GM18505 (cell line): Measurements from ENCODE around the gene B3GALT4.

Source experiments
- ATAC-seq: cut with Tn5 transposase; IDR thresholded peaks from one replicate; pipeline ENCODE4 v1.9.1; 2021; ENCODE audit not compliant: unreplicated experiment
- POLR2A ChIP-seq: IDR thresholded peaks from 4 replicates; pipeline ENCODE4 v1.6.1; 2011; ENCODE audit warnings: borderline replicate concordance; ENCODE audit not compliant: insufficient read depth, insufficient read length; ENCODE audit errors: extremely low read depth

Gene B3GALT4

GRCh38 chr6:33276864-33277662, at the start of gene B3GALT4:
B3GALT4 (plus strand) TSS chr6:33277123; CDS start chr6:33277420, 297 bp downstream.
- peak; percentile 87 for TF ChIP-seq POLR2A
- peak; percentile 55 for ATAC-seq

DNA sequence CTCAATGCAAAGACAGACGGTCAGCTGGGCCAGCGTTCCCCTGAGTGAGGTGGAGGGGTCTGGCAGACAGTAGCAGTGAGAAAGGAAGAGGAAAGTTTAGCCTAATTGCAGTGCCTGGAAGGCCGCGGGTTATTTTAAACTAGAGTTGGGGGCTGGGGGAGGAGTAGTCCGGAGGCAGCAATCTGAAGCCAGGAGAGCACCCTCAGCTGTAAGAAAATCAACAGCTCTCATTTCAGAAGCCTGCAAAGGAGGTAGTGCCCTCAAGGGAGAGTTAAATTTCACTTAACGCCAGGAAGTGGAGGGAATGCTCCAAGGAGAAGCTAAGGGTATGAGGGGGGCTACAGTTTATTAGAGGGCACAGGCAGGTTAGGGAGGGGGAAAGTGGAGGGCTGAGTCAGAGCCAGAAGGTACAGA, 41.7 kb upstream of the B3GALT4 start:
- ATAC-seq, result no peak
- TF ChIP-seq POLR2A, result no peak

GRCh38 chr6:33236328-33236727, 40.6 kb upstream of the B3GALT4 start:
- TF ChIP-seq POLR2A, result no peak
- ATAC-seq, result no peak

GRCh38 chr6:33236852-33237251, 40.1 kb upstream of the B3GALT4 start:
- no peak for ATAC-seq
- TF ChIP-seq POLR2A, result no peak

DNA sequence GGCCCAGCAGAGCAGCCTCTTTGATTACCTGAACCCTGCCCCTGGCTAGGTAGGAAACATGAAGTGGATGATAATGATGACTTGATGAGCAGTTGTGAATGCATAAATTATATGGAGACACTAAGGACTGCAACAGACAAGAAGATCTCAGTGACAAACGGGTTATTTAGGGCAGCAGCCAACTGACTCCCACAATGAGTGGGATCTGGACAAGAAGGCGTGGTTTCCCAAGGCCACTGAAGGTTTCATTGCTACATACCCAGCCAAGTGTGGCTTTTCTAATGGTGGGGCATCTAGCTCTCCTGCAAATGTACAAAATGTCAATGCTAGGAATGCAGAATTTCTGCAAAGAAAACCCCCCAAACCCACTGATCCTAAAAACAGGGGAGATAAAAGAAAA, 39.2 kb upstream of the B3GALT4 start:
- no peak for TF ChIP-seq POLR2A
- no peak for ATAC-seq

DNA sequence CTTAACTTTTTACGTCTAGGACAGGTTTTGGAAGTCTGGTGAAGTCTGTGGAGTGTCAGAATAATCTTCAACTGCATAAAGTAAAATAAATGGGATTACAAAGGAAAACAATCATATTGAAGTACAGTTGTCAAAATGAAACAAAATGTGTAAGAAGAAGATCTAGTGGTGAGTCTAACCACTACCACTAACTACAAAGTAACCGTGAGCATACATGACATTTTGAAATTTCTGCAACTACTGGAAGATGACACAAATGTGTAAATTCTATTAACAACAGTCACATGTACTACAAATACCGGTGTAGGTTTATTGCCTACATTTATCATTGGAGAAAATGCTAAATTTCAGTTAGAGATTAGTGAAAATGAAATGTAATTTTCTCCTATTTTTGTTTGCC, 35.0 kb upstream of the B3GALT4 start:
- no peak for ATAC-seq
- TF ChIP-seq POLR2A, result no peak

- no peak for TF ChIP-seq POLR2A
- no peak for ATAC-seq
Measured at GRCh38 chr6:33243476-33243875, 33.4 kb upstream of the B3GALT4 start.

GRCh38 chr6:33247977-33248642, 28.8 kb upstream of the B3GALT4 start:
- ATAC-seq, result peak; percentile 50
- no peak for TF ChIP-seq POLR2A

DNA sequence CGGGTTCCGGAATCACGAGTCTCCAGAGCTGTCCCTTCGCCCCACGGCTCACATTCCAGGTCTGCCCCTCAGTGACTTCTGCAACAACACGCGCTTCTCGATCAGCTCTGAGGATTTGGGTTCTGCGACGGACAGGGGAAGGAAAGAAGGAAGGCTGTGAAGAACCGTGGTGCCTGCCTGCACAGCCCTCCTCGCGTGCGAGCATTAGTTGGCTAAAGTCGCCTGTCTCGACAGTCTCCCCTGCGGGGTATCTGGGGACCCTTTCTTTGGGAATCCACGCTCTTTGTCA, 28.3 kb upstream of the B3GALT4 start:
- no peak for ATAC-seq
- no peak for TF ChIP-seq POLR2A

DNA sequence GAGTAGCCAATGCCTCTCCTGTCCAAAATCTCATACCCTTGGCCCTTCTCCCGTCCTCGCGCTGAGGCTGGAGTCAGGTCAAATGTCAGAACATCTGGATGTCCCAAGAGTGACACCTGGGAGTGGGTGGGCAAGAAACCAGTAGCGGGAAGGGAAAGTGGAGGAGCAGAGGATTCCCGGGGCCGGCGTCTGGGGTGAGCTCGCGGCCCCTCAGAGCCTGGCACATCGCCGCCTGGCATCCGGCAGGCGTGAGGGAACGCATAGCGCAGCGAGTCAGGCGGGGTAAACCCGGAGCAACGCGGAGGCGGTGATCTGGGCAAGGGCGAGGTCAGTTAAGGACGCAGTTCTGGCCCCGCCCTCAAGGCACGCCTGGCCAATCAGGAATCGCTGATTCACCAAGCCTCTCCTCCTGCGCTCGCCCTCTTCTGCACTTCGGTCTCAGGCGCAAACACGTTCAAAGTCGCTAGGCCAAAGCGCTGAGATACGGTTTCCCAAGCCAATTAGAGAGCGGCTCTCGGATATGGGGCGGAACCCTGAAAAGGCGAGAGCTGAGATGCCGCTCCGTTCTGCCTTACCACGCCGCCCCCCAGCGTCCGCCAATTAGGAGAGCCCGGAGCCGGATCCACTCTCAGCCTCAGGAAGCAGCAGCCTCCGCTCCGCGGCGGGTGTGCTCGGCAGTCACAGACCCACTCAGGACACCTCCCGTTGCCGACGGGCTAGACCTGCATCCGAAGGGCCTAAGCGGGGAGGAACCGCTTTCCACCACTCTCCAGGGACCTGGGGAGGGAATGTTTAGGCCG, 27.8 kb upstream of the B3GALT4 start:
- ATAC-seq, result peak; percentile 80
- peak; percentile 95 for TF ChIP-seq POLR2A

DNA sequence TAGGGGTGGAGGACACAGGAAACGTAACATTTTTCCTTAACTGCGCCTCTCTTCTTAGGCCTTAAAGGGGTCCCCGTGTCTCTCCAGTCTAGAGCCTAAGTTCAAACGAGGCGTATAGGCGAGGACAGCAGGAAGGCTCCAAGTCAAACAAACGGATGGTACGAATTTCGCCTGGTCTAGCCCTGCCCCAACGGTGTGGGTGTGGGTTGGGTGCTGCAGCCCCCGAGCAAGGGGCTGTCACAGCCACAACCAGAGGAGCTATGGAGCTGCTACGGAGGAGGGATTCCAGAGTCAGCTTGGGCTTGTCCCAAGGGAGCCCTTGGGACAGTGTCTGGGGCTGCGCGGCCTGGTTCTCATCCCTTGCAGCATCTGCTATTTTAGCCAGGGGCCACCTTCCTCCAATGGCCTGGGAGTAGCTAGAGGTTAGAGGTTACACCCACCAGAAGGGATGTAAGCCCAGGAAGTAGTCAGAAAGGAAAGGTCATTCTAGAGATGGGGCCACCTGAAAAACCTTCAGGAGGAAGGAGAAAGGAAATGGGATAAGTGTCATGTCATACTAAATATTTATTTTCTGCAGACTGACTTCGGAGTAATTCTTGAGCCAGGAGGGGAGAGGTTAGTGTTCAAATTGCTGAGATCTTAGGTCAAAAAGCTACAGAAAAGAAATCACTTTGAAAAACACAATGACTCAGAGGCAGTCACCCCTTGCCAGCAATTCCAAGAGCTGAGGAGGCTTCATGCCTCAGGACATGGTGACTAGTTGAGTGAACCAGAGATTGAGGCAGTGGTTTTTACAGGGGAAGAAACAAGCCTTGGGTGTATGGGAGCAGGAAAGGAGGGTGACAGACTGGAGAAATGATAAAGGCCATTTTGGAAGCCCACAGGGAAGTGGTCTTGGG, 26.9 kb upstream of the B3GALT4 start:
- TF ChIP-seq POLR2A, result no peak
- ATAC-seq, result peak; percentile 1

- TF ChIP-seq POLR2A, result no peak
- no peak for ATAC-seq
Measured at GRCh38 chr6:33250731-33251130, 26.2 kb upstream of the B3GALT4 start.
